GM18508 (cell line): ENCODE data around the gene KRTAP6-2.

Source experiments
- ATAC-seq: cut with Tn5 transposase; IDR thresholded peaks from one replicate; pipeline ENCODE4 v1.9.1; 2021; ENCODE audit warnings: moderate number of reproducible peaks; ENCODE audit not compliant: insufficient read depth, unreplicated experiment

KRTAP6-2 gene

GRCh38 chr21:30579346-30579745 lies 19.4 kb downstream of the KRTAP6-2 start:
- ATAC-seq = no peak

- no peak for ATAC-seq
These were observed 20.9 kb downstream of the KRTAP6-2 start for GRCh38 chr21:30577766-30578165.

GRCh38 chr21:30567617-30568016 lies 31.1 kb downstream of the KRTAP6-2 start:
- no peak for ATAC-seq

- no peak for ATAC-seq
These were observed 35.1 kb downstream of the KRTAP6-2 start for GRCh38 chr21:30563630-30564029.

- ATAC-seq = no peak
These were observed 35.6 kb downstream of the KRTAP6-2 start for GRCh38 chr21:30563072-30563471.

- no peak for ATAC-seq
These were observed 36.7 kb downstream of the KRTAP6-2 start for GRCh38 chr21:30561957-30562356.

GRCh38 chr21:30561264-30561895 lies 37.3 kb downstream of the KRTAP6-2 start, which contains the start of gene KRTAP19-7:
KRTAP19-7 (minus strand) TSS chr21:30561314; CDS start chr21:30561289, 25 bp downstream.
- ATAC-seq = no peak

- no peak for ATAC-seq
These were observed 43.6 kb downstream of the KRTAP6-2 start for GRCh38 chr21:30555095-30555494.

GRCh38 chr21:30552782-30553181 lies 45.9 kb downstream of the KRTAP6-2 start:
- ATAC-seq = no peak
